GM19452 (cell line): ENCODE measurements around the gene LAMA2.

Source experiments
- ATAC-seq: cut with Tn5 transposase; IDR thresholded peaks from one replicate; pipeline ENCODE4 v1.9.1; 2021; ENCODE audit not compliant: unreplicated experiment

The LAMA2 gene

DNA sequence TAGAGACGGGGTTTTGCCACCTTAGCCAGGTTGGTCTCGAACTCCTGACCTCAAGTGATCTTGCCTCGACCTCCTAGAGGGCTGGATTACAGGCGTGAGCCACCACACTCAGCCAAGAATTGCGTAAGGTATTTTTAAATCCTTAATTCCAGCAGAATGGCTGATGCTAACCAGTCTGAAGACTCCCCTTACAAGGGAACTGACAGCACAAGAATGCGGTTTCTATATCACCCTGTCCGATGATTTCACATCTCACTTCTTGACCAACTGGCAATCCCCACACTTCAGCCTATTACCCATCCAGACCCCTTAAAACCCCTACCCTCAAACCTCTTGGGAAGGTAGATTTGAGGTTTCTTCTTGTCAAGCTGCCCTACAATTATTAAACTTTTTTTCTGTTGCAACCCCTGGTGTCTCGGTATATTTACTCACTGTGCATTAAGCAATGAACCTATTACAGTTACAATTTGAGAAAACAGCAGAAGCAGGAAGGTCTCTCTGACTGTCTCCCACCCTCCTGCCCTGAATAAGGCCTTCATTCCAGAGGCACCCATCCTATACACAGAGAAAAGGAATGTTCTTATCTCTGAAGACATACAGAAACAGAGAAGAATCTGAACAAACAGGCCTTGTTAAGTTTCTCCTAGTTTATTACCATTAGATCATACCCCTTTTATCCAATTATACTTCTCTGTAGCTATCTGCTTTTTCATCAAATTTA lies 662.1 kb downstream of the LAMA2 start:
- ATAC-seq = no peak

DNA sequence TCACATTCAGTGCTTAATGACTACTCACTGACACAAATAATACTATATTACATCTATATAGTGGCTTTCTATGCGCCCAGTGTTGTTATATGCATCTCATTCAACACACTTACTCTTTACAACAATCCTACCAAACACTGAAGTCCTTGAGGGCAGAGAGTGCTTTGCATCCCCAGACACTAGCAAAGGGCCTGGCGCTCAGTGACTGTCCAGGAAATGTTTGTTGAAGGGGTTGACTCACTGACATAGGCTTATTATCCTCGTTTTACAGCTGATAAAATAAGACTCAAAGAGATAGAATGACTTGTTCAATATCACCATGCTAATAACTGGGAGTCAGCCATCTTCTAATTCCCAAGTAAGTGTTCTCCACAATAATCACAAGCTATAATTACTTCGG lies 663.8 kb downstream of the LAMA2 start:
- ATAC-seq = no peak

GRCh38 chr6:129551486-129551885 lies 668.5 kb downstream of the LAMA2 start:
- no peak for ATAC-seq

DNA sequence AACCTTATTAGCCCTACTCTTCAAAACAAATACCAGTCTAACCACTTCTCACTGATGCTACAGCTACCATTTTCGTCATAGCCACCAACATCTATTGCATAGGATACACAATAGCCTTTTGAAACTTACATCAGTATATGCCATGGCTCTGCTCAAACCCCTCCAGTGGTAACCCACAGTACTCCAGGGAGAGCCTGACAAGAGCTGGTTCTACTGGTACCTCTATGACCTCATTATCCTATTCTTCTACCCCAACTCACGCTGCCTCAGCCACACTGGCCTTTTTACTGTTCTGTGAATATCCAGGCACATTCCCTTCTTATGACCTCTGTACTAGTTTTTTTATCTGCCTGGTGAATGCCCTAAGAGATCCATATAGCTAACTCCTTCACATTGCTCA lies 669.5 kb downstream of the LAMA2 start:
- ATAC-seq = no peak

GRCh38 chr6:129555206-129555832 lies 672.4 kb downstream of the LAMA2 start:
- ATAC-seq = no peak

DNA sequence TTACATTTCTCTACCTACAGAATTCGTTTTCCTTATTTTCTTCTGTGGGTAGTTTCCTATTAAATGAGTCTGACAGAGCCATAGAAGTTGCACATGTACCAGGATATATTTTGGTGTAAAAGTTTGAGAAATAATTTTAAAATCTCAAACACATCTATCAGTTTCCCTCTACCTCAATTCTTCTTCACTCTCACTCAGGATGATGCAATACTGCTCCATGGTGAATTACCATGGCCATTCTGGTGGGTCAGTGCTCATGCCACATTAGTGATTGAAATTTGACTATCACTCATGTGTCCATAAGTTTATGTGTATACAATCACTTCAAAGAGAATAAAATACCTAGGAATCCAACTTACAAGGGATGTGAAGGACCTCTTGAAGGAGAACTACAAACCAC lies 675.3 kb downstream of the LAMA2 start:
- no peak for ATAC-seq

- ATAC-seq = no peak
Measured at GRCh38 chr6:129565366-129565765, 682.4 kb downstream of the LAMA2 start.

GRCh38 chr6:129565811-129566210 lies 682.9 kb downstream of the LAMA2 start:
- no peak for ATAC-seq
